MM.1S (cell line): ENCODE results near the gene RTN4.

Source experiments
- DNase-seq: peaks from one replicate; pipeline ENCODE4 v3.0.0-alpha.2; 2015
- H2AFZ ChIP-seq: fragments of 300-600 bp; sonication (generic); 2 replicates; pipeline ENCODE4 v1.6.0; 2016; ENCODE audit warnings: antibody characterized with exemption, low read length
- H3F3A ChIP-seq: fragments of 300-600 bp; sonication (generic); 2 replicates; pipeline ENCODE4 v1.6.1; 2016; ENCODE audit warnings: mild to moderate bottlenecking, antibody characterized with exemption, low read length, moderate library complexity, mixed read lengths; ENCODE audit not compliant: insufficient read depth
- H3K27ac ChIP-seq: fragments of 300-600 bp; sonication (generic); 2 replicates; pipeline ENCODE4 v1.5.1; 2016; ENCODE audit warnings: mild to moderate bottlenecking, low read length
- H3K27me3 ChIP-seq: fragments of 300-600 bp; sonication (generic); replicated peaks from 2 replicates; pipeline ENCODE4 v1.6.0; 2016; ENCODE audit warnings: low read length; ENCODE audit not compliant: insufficient read depth
- H3K36me3 ChIP-seq: fragments of 300-600 bp; sonication (generic); replicated peaks from 2 replicates; pipeline ENCODE4 v1.6.1; 2016; ENCODE audit warnings: mild to moderate bottlenecking, low read length, mixed read lengths; ENCODE audit not compliant: insufficient read depth
- H3K4me1 ChIP-seq: fragments of 300-600 bp; sonication (generic); 2 replicates; pipeline ENCODE4 v1.6.1; 2016; ENCODE audit warnings: low read length, mixed read lengths
- H3K4me2 ChIP-seq: fragments of 300-600 bp; sonication (generic); 2 replicates; pipeline ENCODE4 v1.6.0; 2016; ENCODE audit warnings: low read depth, low read length
- H3K4me3 ChIP-seq: fragments of 300-600 bp; sonication (generic); 2 replicates; pipeline ENCODE4 v1.5.1; 2016; ENCODE audit warnings: low read length, mixed read lengths
- H3K79me2 ChIP-seq: fragments of 300-600 bp; sonication (generic); 2 replicates; pipeline ENCODE4 v1.6.1; 2016; ENCODE audit warnings: mixed run types, low read length, mixed read lengths
- H3K9ac ChIP-seq: fragments of 300-600 bp; sonication (generic); 2 replicates; pipeline ENCODE4 v1.6.1; 2016; ENCODE audit warnings: low read length, mixed read lengths
- H3K9me2 ChIP-seq: fragments of 300-600 bp; sonication (generic); replicated peaks from 2 replicates; pipeline ENCODE4 v1.6.1; 2016; ENCODE audit warnings: mild to moderate bottlenecking, low read length, mixed read lengths; ENCODE audit not compliant: insufficient read depth
- H3K9me3 ChIP-seq: fragments of 300-600 bp; sonication (generic); replicated peaks from 2 replicates; pipeline ENCODE4 v1.6.1; 2016; ENCODE audit warnings: mild to moderate bottlenecking, low read length, mixed read lengths; ENCODE audit not compliant: insufficient read depth
- H4K20me1 ChIP-seq: fragments of 300-600 bp; sonication (generic); 2 replicates; pipeline ENCODE4 v1.6.1; 2016; ENCODE audit warnings: mild to moderate bottlenecking, low read length, moderate library complexity, mixed read lengths; ENCODE audit not compliant: insufficient read depth
- CTCF ChIP-seq: fragments of 300-600 bp; sonication (generic); IDR thresholded peaks from 2 replicates; pipeline ENCODE4 v1.5.1; 2016; ENCODE audit warnings: antibody characterized with exemption, low read length, mixed read lengths
- EZH2 ChIP-seq: fragments of 300-600 bp; sonication (generic); optimal IDR thresholded peaks from 2 replicates; pipeline ENCODE3; 2017; ENCODE audit warnings: low read depth, mild to moderate bottlenecking, antibody characterized with exemption, low read length, mixed read lengths
- EZH2phosphoT487 ChIP-seq: fragments of 300-600 bp; sonication (generic); IDR thresholded peaks from 2 replicates; pipeline ENCODE4 v1.6.1; 2018; ENCODE audit warnings: antibody characterized with exemption, low read length

The RTN4 gene

GRCh38 chr2:55001716-55002115 is 48.5 kb downstream of the RTN4 start:
- no peak for TF ChIP-seq EZH2
- H4K20me1 ChIP-seq, result no peaks in the 10 kb centered on the region

GRCh38 chr2:55000341-55000740 is 49.9 kb downstream of the RTN4 start:
- H2AFZ ChIP-seq, result no peak overlapping the region
- H3K4me2 ChIP-seq, result peak overlapping the region; percentile 74; the same call in 1 of the 2 replicates
- H3K9me3 ChIP-seq, result no peaks in the 10 kb centered on the region
- H3K27me3 ChIP-seq, result no peaks in the 10 kb centered on the region
- no peaks in the 10 kb centered on the region for H3K36me3 ChIP-seq
- H3K4me1 ChIP-seq, result peaks cover 22% of the 10 kb centered on the region
- H3K9me2 ChIP-seq, result no peaks in the 10 kb centered on the region
- H3K79me2 ChIP-seq, result peaks cover 92% of the 10 kb centered on the region
- no peak for TF ChIP-seq EZH2phosphoT487
- no peak for TF ChIP-seq EZH2
- TF ChIP-seq CTCF, result no peak
- no peak for DNase-seq
- peak overlapping the region; percentile 14; the same call in 1 of the 2 replicates for H3K27ac ChIP-seq
- no peaks in the 10 kb centered on the region for H4K20me1 ChIP-seq
- no peak overlapping the region for H3K4me3 ChIP-seq
- peaks cover 9% of the 10 kb centered on the region; the same call in 1 of the 2 replicates for H3F3A ChIP-seq
- H3K9ac ChIP-seq, result no peak overlapping the region

More at GRCh38 chr2:55001716-55002115, 48.5 kb downstream of the RTN4 start:
- no peaks in the 10 kb centered on the region for H3K9me3 ChIP-seq
- DNase-seq, result no peak
- H3F3A ChIP-seq, result peaks cover 9% of the 10 kb centered on the region; the same call in 1 of the 2 replicates
- no peak overlapping the region for H2AFZ ChIP-seq
- no peak overlapping the region for H3K4me3 ChIP-seq
- H3K27me3 ChIP-seq, result no peaks in the 10 kb centered on the region
- H3K4me1 ChIP-seq, result peaks cover 27% of the 10 kb centered on the region
- no peaks in the 10 kb centered on the region for H3K36me3 ChIP-seq
- H3K27ac ChIP-seq, result no peak overlapping the region
- H3K79me2 ChIP-seq, result peaks cover 92% of the 10 kb centered on the region
- no peak overlapping the region for H3K4me2 ChIP-seq
- no peak overlapping the region for H3K9ac ChIP-seq
- H3K9me2 ChIP-seq, result no peaks in the 10 kb centered on the region

GRCh38 chr2:54999182-54999581 is 51.1 kb downstream of the RTN4 start:
- no peaks in the 10 kb centered on the region for H3K9me3 ChIP-seq
- no peak overlapping the region for H3K9ac ChIP-seq
- no peak overlapping the region for H2AFZ ChIP-seq
- H3K4me1 ChIP-seq, result peaks cover 22% of the 10 kb centered on the region
- peak overlapping the region; percentile 29; the same call in 1 of the 2 replicates for H3K27ac ChIP-seq
- H3K4me3 ChIP-seq, result peak overlapping the region; percentile 26; the same call in 1 of the 2 replicates
- no peak for TF ChIP-seq EZH2
- TF ChIP-seq CTCF, result no peak
- TF ChIP-seq EZH2phosphoT487, result no peak
- peaks cover 91% of the 10 kb centered on the region for H3K79me2 ChIP-seq
- H3K27me3 ChIP-seq, result no peaks in the 10 kb centered on the region
- H3K36me3 ChIP-seq, result no peaks in the 10 kb centered on the region
- peak overlapping the region; percentile 74 for H3K4me2 ChIP-seq
- H3K9me2 ChIP-seq, result no peaks in the 10 kb centered on the region
- no peaks in the 10 kb centered on the region for H4K20me1 ChIP-seq
- peak; percentile 70 for DNase-seq
- peaks cover 9% of the 10 kb centered on the region; the same call in 1 of the 2 replicates for H3F3A ChIP-seq

- Histone ChIP-seq H3K4me1 (peaks cover 22% of the 10 kb centered on the region), H3F3A (peaks cover 9% of the 10 kb centered on the region; the same call in 1 of the 2 replicates), H3K4me3 (no peak overlapping the region), H3K9ac (no peak overlapping the region), H3K27me3 (no peaks in the 10 kb centered on the region), H4K20me1 (no peaks in the 10 kb centered on the region), H3K9me3 (no peaks in the 10 kb centered on the region), H3K27ac (no peak overlapping the region), H3K9me2 (no peaks in the 10 kb centered on the region), H3K4me2 (no peak overlapping the region), H2AFZ (no peak overlapping the region), H3K79me2 (peaks cover 91% of the 10 kb centered on the region), H3K36me3 (no peaks in the 10 kb centered on the region)
- DNase-seq, result no peak
- TF ChIP-seq CTCF (no peak), EZH2phosphoT487 (no peak), EZH2 (no peak)
Observed at GRCh38 chr2:54997826-54998225, 52.4 kb downstream of the RTN4 start.
